ENCODE measurements around the gene CDC42BPA. TPM values are rescaled to one million over a fixed set of nuclear protein-coding genes. Genes with fewer than 3 reads are reported as not detected.

Gene CDC42BPA
- polyA plus RNA-seq, 1 of the 3 experiments (the other 2 are of a cell fraction): 6.8 TPM

- Histone ChIP-seq H3K36me3 (replicated peaks in 1 of 2; ENCODE audit: control insufficient read depth in 1 of 2, insufficient read depth in 2 of 2, low read length in 1 of 2) (peaks cover 0 to 44% of the 10 kb centered on the region in 2 experiments), H3K79me2 (ENCODE audit: insufficient read depth) (no peaks in the 10 kb centered on the region), H2AFZ (ENCODE audit: low read depth) (no peak overlapping the region), H3K4me2 (no peak overlapping the region), H3K9ac (no peak overlapping the region), H3K4me1 (ENCODE audit: control insufficient read depth in 1 of 2, insufficient read depth in 2 of 2, low read depth in 1 of 2, low read length in 1 of 2) (peaks cover 0 to 2% of the 10 kb centered on the region in 2 experiments; a peak in 2 of 4 replicates), H4K20me1 (ENCODE audit: insufficient read depth) (no peaks in the 10 kb centered on the region), H3K9me3 (no peaks in the 10 kb centered on the region), H3K27ac (ENCODE audit: low read depth in 2 of 2, low read length in 1 of 2) (no peak overlapping the region), H3K4me3 (ENCODE audit: low read depth in 2 of 2, low read length in 1 of 2) (no peak overlapping the region), H3K27me3 (ENCODE audit: insufficient read depth) (no peaks in the 10 kb centered on the region), H3F3A (replicated peaks; ENCODE audit: insufficient read depth) (no peaks in the 10 kb centered on the region), H3K9me2 (no peaks in the 10 kb centered on the region)
- WGBS (ENCODE audit: low lambda C conversion rate): 94% methylated on average over 8 of the region's 21 CpGs
- DNase-seq: no peak
- no peak for TF ChIP-seq IRF3 (IDR thresholded peaks at IDR 0.05; ENCODE audit: low read depth, low read length)
- TF ChIP-seq RAD21 (IDR thresholded peaks at IDR 0.05; ENCODE audit: low read length): no peak
- no peak for TF ChIP-seq ZBTB33 (IDR thresholded peaks at IDR 0.05; ENCODE audit: borderline replicate concordance, low read depth)
- TF ChIP-seq NFIC (IDR thresholded peaks at IDR 0.05; ENCODE audit: borderline replicate concordance): no peak
- no peak for TF ChIP-seq YY1 (IDR thresholded peaks at IDR 0.05; ENCODE audit: low read depth)
- no peak for TF ChIP-seq GABPA (IDR thresholded peaks at IDR 0.05; ENCODE audit: low read depth)
- no peak for TF ChIP-seq RXRA (IDR thresholded peaks at IDR 0.05; ENCODE audit: borderline replicate concordance, low read depth)
- no peak for TF ChIP-seq USF2 (IDR thresholded peaks at IDR 0.05; ENCODE audit: borderline replicate concordance, low read depth, low read length)
- no peak for TF ChIP-seq POLR2AphosphoS5 (IDR thresholded peaks at IDR 0.05; ENCODE audit: low read depth, low read length)
- TF ChIP-seq FOXM1 (IDR thresholded peaks at IDR 0.05; ENCODE audit: low read depth): no peak
- TF ChIP-seq MXI1 (IDR thresholded peaks at IDR 0.05; ENCODE audit: low read depth, low read length): no peak
- TF ChIP-seq MAX (IDR thresholded peaks at IDR 0.05; ENCODE audit: low read depth): no peak
- TF ChIP-seq EZH2phosphoT487 (IDR thresholded peaks at IDR 0.05; ENCODE audit: borderline replicate concordance, low read depth): no peak
- no peak for TF ChIP-seq MEF2A (IDR thresholded peaks at IDR 0.05; ENCODE audit: borderline replicate concordance, low read depth)
- CTCF ChIA-PET: no interaction called here
- POLR2A ChIA-PET: no interaction called here
These were observed 331.7 kb downstream of the CDC42BPA start for GRCh38 chr1:226986496-226987178.
